ENCODE results near the gene ATP2B2. TPM values are rescaled to one million over a fixed set of nuclear protein-coding genes. Genes with fewer than 3 reads are reported as not detected.

The ATP2B2 gene
- total RNA-seq, 3 donors from 2014 or later, result 0.09 to 0.70 (median 0.12) TPM

- TF ChIP-seq CTCF (IDR thresholded peaks at IDR 0.05), result no peak
- ATAC-seq (no peak), DNase-seq (no peak)
- Histone ChIP-seq H3K36me3 (ENCODE audit: low read depth) (no peaks in the 10 kb centered on the region), H3K9me3 (no peaks in the 10 kb centered on the region), H3K4me3 (no peak overlapping the region), H3K4me1 (ENCODE audit: low read depth) (no peaks in the 10 kb centered on the region)
- intact Hi-C loops (cut with DNase I, micrococcal nuclease), result no loop called here
Measured at GRCh38 chr3:10289077-10289476, 216.3 kb downstream of the ATP2B2 start.

GRCh38 chr3:10288575-10288960, 216.8 kb downstream of the ATP2B2 start:
- intact Hi-C loops (cut with DNase I, micrococcal nuclease), result no loop called here
- no peak for DNase-seq
- Histone ChIP-seq H3K4me1 (ENCODE audit: low read depth) (no peaks in the 10 kb centered on the region), H3K9me3 (no peaks in the 10 kb centered on the region), H3K4me3 (no peak overlapping the region), H3K36me3 (ENCODE audit: low read depth) (no peaks in the 10 kb centered on the region)
- no peak for TF ChIP-seq CTCF (IDR thresholded peaks at IDR 0.05)
- ATAC-seq, result no peak

GRCh38 chr3:10287936-10288574, 217.3 kb downstream of the ATP2B2 start:
- no peak for ATAC-seq
- no peak for TF ChIP-seq CTCF (IDR thresholded peaks at IDR 0.05)
- Histone ChIP-seq H3K9me3 (no peaks in the 10 kb centered on the region), H3K4me3 (no peak overlapping the region), H3K4me1 (ENCODE audit: low read depth) (no peaks in the 10 kb centered on the region), H3K36me3 (ENCODE audit: low read depth) (no peaks in the 10 kb centered on the region)
- intact Hi-C loops (cut with DNase I, micrococcal nuclease), result no loop called here
- DNase-seq, result no peak

- no peaks in the 10 kb centered on the region for H3K9me3 ChIP-seq
- intact Hi-C loops (cut with DNase I, micrococcal nuclease), result no loop called here
- H3K36me3 ChIP-seq (ENCODE audit: low read depth), result no peaks in the 10 kb centered on the region
- H3K4me3 ChIP-seq, result no peak overlapping the region
- no peak for ATAC-seq
- no peak for DNase-seq
- TF ChIP-seq CTCF (IDR thresholded peaks at IDR 0.05), result no peak
- H3K4me1 ChIP-seq (ENCODE audit: low read depth), result no peaks in the 10 kb centered on the region
Measured at GRCh38 chr3:10286596-10287295, 218.6 kb downstream of the ATP2B2 start.

- ATAC-seq (no peak), DNase-seq (no peak)
- no peaks in the 10 kb centered on the region for H3K9me3 ChIP-seq
- H3K36me3 ChIP-seq (ENCODE audit: low read depth), result no peaks in the 10 kb centered on the region
- H3K4me3 ChIP-seq, result no peak overlapping the region
- TF ChIP-seq CTCF (IDR thresholded peaks at IDR 0.05), result no peak
- H3K4me1 ChIP-seq (ENCODE audit: low read depth), result no peaks in the 10 kb centered on the region
- intact Hi-C loops (cut with DNase I, micrococcal nuclease), result no loop called here
Measured at GRCh38 chr3:10286133-10286524, 219.3 kb downstream of the ATP2B2 start.
